Mucosa of descending colon (tissue), 3 donors: ENCODE results near the gene CCL25. TPM values are rescaled to one million over a fixed set of nuclear protein-coding genes. Genes with fewer than 3 reads are reported as not detected.

Experiments used
- ATAC-seq: fragments of 200-7000 bp; cut with Tn5 transposase; one replicate; pipeline ENCODE4 v1.9.1; 2020; ENCODE audit warnings: mild to moderate bottlenecking, moderate library complexity
- DNase-seq, 3 donors: peaks; one replicate each; pipeline ENCODE4 v3.0.0-alpha.2; 2020
- H3K36me3 ChIP-seq: fragments of 200-600 bp; one replicate; pipeline ENCODE4 v1.8.0; 2021; ENCODE audit warnings: low read depth, mild to moderate bottlenecking
- H3K4me1 ChIP-seq: fragments of 200-600 bp; one replicate; pipeline ENCODE4 v1.8.0; 2021; ENCODE audit warnings: low read depth, mild to moderate bottlenecking
- H3K4me3 ChIP-seq: fragments of 200-600 bp; one replicate; pipeline ENCODE4 v1.8.0; 2021; ENCODE audit warnings: mild to moderate bottlenecking
- H3K9me3 ChIP-seq: fragments of 200-600 bp; one replicate; pipeline ENCODE4 v1.8.0; 2021; ENCODE audit warnings: mild to moderate bottlenecking
- intact Hi-C, 2 donors: fragments of 100-400 bp; cut with DNase I in 1 of 2; cut with micrococcal nuclease in 1 of 2; formaldehyde crosslinking; loops; one replicate each; pipeline versions ENCODE4 v1.11.0 to v1.11.1; 2022; cut with DNase I, micrococcal nuclease
- total RNA-seq, 3 donors: library from RNA; stranded (reverse); fragmentation: NEBNext Ultra II Directional in 2 of 3; extraction: Animal tissue kit (Norgen Biotek cat#: 25700) in 2 of 3; gene quantifications; one replicate each; pipeline versions ENCODE4 v1.2.1 to v1.2.4, GENCODE V29; 2021 to 2023
- TF ChIP-seq, protein P1 (sequence below): fragments of 200-600 bp; IDR thresholded peaks from one replicate; pipeline ENCODE4 v1.8.0; 2022; ENCODE audit warnings: antibody characterized with exemption, mild to moderate bottlenecking
- donor health status: DM: no; HTN: no; CAD: no; lungs with moderate emphysema.
- donor health status: DM: no; HTN: no; CAD: no.
- donor health status: DM: no; HTN: yes; CAD: no.

CCL25 gene
- total RNA-seq, 3 donors from 2014 or later: not detected

DNA sequence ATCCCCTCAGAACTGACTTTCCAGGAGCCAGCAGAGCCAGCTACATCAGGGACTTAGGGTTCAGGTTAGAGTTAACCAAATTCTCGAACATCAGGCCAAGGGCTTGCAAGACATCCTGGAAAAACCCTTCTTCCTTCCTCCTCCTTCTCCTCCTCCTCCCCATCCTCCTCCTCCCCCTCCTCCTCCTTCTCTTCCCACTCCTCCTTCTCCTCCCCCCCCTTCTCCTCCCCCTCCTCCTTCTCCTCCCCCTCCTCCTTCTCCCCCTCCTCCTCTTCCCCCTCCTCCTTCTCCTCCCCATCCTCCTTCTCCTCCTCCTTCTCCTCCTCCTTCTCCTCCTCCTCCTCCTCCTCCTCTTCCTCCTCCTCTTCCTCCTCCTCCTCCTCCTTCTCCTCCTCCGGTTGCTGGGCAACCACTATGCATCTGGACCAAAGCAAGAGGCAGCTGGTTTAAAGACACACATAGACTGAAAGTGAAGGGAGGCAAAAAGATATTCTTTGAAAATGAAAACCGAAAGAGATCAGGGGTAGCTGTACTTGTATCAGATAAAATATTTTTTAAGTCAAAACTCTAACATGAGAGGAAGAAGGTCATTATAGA is 5.9 kb upstream of the CCL25 start:
- DNase-seq: no peak
- intact Hi-C loops: no loop called here
- Histone ChIP-seq H3K4me1 (peaks cover 8% of the 10 kb centered on the region), H3K4me3 (no peak overlapping the region), H3K9me3 (no peaks in the 10 kb centered on the region), H3K36me3 (no peaks in the 10 kb centered on the region)
- ATAC-seq: no peak
- TF ChIP-seq, protein P1, sequence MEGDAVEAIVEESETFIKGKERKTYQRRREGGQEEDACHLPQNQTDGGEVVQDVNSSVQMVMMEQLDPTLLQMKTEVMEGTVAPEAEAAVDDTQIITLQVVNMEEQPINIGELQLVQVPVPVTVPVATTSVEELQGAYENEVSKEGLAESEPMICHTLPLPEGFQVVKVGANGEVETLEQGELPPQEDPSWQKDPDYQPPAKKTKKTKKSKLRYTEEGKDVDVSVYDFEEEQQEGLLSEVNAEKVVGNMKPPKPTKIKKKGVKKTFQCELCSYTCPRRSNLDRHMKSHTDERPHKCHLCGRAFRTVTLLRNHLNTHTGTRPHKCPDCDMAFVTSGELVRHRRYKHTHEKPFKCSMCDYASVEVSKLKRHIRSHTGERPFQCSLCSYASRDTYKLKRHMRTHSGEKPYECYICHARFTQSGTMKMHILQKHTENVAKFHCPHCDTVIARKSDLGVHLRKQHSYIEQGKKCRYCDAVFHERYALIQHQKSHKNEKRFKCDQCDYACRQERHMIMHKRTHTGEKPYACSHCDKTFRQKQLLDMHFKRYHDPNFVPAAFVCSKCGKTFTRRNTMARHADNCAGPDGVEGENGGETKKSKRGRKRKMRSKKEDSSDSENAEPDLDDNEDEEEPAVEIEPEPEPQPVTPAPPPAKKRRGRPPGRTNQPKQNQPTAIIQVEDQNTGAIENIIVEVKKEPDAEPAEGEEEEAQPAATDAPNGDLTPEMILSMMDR: no peak

DNA sequence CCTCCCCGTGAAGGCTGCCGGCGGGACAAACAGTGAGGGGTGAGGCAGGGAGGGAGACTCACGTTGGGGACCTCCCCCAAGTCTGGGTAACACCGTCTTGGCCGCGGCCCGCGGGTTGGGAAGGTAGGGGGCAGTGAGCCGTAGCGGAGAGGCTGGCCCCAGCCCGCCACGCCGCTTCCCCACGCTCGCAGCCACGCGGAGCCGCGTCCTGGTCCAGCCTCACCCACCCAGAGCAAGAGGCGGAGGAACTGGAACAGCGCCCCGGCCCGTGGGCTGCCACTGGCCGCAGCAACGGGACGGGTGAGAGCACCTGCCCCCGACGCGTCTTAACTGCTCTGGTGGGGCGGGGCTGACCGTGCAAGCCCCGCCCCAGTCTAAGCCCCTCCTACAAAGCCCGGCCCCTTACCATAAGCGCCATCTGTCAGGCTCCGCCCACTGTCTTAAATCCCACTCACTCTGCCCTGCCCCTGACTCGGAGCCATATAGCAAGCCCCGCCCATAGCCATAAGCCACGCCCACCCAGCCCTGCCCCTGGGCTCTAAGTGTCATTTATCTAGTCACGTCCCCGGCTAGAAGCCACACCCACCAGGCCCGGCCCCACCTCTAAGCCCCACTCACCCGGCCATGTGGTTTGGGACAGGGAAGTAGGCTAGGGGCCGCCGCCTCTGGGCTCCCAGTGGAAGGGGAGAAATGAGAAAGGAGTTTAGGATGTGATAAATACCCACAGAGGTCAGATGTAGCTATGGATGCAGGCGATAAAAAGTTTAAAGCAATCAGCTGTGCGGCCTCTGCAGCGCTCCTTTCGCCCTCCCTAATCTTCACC is 2.1 kb upstream of the CCL25 start:
- intact Hi-C loops: no loop called here
- Histone ChIP-seq H3K36me3 (no peaks in the 10 kb centered on the region), H3K4me1 (peaks cover 8% of the 10 kb centered on the region), H3K4me3 (no peak overlapping the region), H3K9me3 (no peaks in the 10 kb centered on the region)
- TF ChIP-seq, protein P1: no peak
- peak; percentile 88 to 91 (median 89) for DNase-seq
- peak; percentile 96 for ATAC-seq

DNA sequence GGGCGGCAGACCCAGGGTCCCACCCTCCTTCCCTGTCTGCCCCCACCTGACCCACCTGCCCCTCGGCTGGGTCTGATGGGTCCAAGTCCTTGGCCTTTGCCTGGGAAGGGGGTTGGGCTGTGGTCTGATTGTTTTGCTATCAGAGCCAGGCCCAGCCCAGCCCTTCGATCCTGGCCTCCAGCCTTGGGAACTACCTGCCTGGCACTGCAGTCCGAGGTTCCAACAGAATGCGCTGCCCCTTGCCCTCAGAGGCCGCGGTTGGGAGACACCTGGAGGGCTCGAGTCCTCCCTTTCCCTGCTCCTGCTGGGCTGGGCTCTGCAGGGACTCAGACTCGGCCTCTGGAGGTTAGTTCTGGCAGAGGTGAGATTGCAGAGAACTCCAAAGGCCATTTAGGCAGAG is 1.6 kb downstream of the CCL25 start:
- intact Hi-C loops: no loop called here
- no peak for ATAC-seq
- Histone ChIP-seq H3K9me3 (no peaks in the 10 kb centered on the region), H3K4me1 (peaks cover 8% of the 10 kb centered on the region), H3K4me3 (no peak overlapping the region), H3K36me3 (no peaks in the 10 kb centered on the region)
- no peak for DNase-seq
- TF ChIP-seq, protein P1: no peak

DNA sequence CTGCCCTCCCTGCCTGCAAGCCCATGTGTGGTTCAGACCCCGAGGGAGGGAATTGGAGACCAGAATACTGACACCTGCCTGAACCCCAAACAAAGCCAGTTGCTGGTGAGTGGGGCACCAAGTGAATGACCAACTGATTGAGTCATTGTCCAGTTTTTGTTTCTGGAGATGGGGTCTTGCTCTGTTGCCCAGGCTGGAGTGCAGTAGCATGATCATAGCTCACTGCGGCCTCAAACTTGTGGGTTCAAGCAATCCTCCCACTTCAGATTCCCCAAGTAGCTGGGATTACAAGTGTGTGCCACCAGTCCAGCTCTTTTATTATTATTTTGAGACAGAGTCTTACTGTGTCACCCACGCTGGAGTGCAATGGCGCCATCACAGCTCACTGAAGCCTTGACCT is 4.0 kb downstream of the CCL25 start:
- Histone ChIP-seq H3K9me3 (no peaks in the 10 kb centered on the region), H3K36me3 (no peaks in the 10 kb centered on the region), H3K4me1 (no peaks in the 10 kb centered on the region), H3K4me3 (no peak overlapping the region)
- intact Hi-C loops: no loop called here
- ATAC-seq: no peak
- TF ChIP-seq, protein P1: no peak
- no peak for DNase-seq

DNA sequence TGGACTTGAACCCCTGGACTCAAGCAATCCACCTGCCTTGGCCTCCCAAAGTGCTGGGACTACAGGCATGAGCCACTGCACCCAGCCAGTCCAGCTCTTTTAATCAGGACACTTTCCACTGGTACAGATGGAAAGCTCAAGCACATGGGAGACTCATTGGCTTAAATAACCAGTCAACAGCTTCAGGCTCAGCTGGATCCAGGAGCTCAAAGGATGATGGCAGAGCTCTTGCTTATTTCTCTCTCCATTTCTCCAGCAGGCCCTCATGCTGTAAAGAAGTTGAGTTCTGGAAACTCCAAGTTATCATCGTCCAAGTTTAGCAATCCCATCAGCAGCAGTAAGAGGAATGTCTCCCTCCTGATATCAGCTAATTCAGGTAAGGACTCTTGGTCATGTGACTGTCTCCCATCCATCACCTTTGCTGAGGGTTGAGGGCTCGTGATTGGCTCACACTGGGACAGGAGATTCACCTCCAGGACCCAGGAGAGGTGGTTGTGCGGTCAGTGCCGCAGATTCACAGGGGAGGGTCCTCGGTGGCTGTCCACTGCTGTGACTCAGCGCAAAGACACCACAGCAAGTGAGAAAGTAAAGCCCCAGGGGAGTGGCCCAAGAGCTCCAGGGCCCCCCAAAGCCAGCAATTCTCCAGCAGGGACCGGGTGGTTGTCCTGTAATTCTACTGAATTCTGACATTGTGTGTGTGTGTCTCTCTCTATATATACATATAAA is 5.1 kb downstream of the CCL25 start:
- H3K36me3 ChIP-seq: no peaks in the 10 kb centered on the region
- ATAC-seq (no peak), DNase-seq (no peak)
- H3K9me3 ChIP-seq: no peaks in the 10 kb centered on the region
- intact Hi-C loops: no loop called here
- H3K4me1 ChIP-seq: no peaks in the 10 kb centered on the region
- H3K4me3 ChIP-seq: no peak overlapping the region
- TF ChIP-seq, protein P1: no peak
